K562 (cell line): Measurements from ENCODE around the gene SLC25A10. TPM values are rescaled to one million over a fixed set of nuclear protein-coding genes. Genes with fewer than 3 reads are reported as not detected.

ENCODE experiments used
- ETV5 ChIP-seq: sonication (generic); formaldehyde crosslinking; IDR thresholded peaks from 2 replicates; pipeline ENCODE4 v1.4.0; 2020; ENCODE audit warnings: low read depth, mild to moderate bottlenecking, missing genetic modification reagents
- HMGN3 ChIP-seq: IDR thresholded peaks from 2 replicates; pipeline ENCODE4 v1.6.1; 2011; ENCODE audit warnings: borderline replicate concordance, low read depth, mild to moderate bottlenecking, mixed read lengths, low read length; ENCODE audit not compliant: insufficient read length; ENCODE audit errors: extremely low read depth
- KHSRP ChIP-seq: fragments of 450-650 bp; IDR thresholded peaks from 2 replicates; pipeline ENCODE4 v1.6.1; 2017
- MCM5 ChIP-seq: fragments of 450-650 bp; IDR thresholded peaks from 2 replicates; pipeline ENCODE4 v1.6.1; 2016; ENCODE audit warnings: low read depth
- ZNF197 ChIP-seq: fragments of 200-800 bp; sonication (Bioruptor generic); IDR thresholded peaks from 2 replicates; pipeline ENCODE4 v1.6.1; 2016; ENCODE audit warnings: low read depth, missing genetic modification characterization, missing compliant biosample characterization
- ZNF253 ChIP-seq: fragments of 250-450 bp; sonication (Bioruptor Pico); conservative IDR thresholded peaks from 2 replicates; pipeline ENCODE4 v1.6.1; 2021; ENCODE audit warnings: mild to moderate bottlenecking
- ZNF384 ChIP-seq: IDR thresholded peaks from 2 replicates; pipeline ENCODE4 v1.6.1; 2012; ENCODE audit warnings: low read depth, low read length, improper control_type of control experiment
- polyA plus RNA-seq, 8 experiments: library from polyadenylated mRNA; depleted of rRNA in 4 of 8; stranded (reverse) in 5 of 8; unstranded in 3 of 8; fragments of >200 nt; fragmentation: Nextera tagmentation in 2 of 8; fragmentation: Illumina TruSeq in 1 of 8; extraction: Ambion mirVana in 2 of 8; extraction: Trizol in 1 of 8; gene quantifications; 2 replicates each; pipeline versions ENCODE4 v1.2.1 to v1.2.3, GENCODE V29; 2011 to 2014; ENCODE audit warnings: inconsistent platforms in 1 of 8, missing spikeins in 1 of 8
- total RNA-seq, 7 experiments: library from RNA; depleted of rRNA in 6 of 7; stranded (reverse); fragments of >200 nt in 6 of 7; fragmentation: Illumina TruSeq in 2 of 7; extraction: Trizol in 2 of 7; gene quantifications; 2 replicates each; pipeline versions ENCODE4 v1.2.1 to v1.2.3, GENCODE V29; 2011 to 2021; ENCODE audit warnings: low replicate concordance in 1 of 7
- TF ChIP-seq, protein P1 (sequence below): sonication (generic); formaldehyde crosslinking; IDR thresholded peaks from 2 replicates; pipeline ENCODE4 v1.8.0; 2023; ENCODE audit warnings: mild to moderate bottlenecking, missing genetic modification reagents
- TF ChIP-seq, protein P2 (sequence below): fragments of 150-350 bp; conservative IDR thresholded peaks from 2 replicates; pipeline ENCODE4 v1.6.1; 2014; ENCODE audit warnings: low read length
- TF ChIP-seq, protein P3 (sequence below): fragments of 450-650 bp; IDR thresholded peaks from 2 replicates; pipeline ENCODE4 v1.6.1; 2018; ENCODE audit not compliant: partially characterized antibody
- TF ChIP-seq, protein P4 (sequence below): sonication (generic); formaldehyde crosslinking; IDR thresholded peaks from 2 replicates; pipeline ENCODE4 v1.5.0; 2020; ENCODE audit warnings: missing genetic modification reagents
- TF ChIP-seq, protein P5 (sequence below): fragments of 250-450 bp; sonication (Bioruptor Pico); IDR thresholded peaks from 2 replicates; pipeline ENCODE4 v1.9.0; 2021; ENCODE audit warnings: mild to moderate bottlenecking

The SLC25A10 gene
- total and polyA plus RNA-seq, 9 of the 15 experiments (the other 6 are each of a cell fraction or from before 2014, with no cell fraction given) = 0.10 to 85.6 (median 34.3) TPM

DNA sequence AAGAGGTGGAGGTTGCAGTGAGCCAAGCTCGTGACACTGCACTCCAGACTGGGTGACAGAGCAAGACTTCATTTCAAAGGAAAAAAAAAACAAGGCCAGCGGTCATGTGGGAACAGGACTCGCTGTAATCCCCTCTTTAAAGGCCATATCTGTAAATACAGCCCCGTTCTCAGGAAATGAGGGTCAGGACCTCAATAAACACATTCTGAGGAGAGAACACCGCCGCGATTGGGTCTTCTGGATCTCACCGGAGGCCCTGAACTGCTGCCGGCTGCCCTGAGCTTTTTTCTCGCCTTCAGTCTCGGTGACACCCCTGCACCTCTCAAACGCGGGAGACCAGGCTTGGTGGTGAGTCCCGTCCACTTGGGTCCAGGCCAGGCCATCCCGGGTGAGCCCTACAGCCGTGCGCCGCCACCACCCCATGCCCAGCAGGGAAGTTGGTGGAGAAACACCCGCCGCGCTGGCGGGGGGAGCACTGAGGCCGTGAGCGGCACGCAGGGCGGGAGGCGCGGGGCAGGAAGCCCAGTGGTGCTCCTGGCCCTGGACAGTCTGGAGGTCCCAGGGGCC lies 28.4 kb downstream of the SLC25A10 start (continued):
- TF ChIP-seq, protein P1, sequence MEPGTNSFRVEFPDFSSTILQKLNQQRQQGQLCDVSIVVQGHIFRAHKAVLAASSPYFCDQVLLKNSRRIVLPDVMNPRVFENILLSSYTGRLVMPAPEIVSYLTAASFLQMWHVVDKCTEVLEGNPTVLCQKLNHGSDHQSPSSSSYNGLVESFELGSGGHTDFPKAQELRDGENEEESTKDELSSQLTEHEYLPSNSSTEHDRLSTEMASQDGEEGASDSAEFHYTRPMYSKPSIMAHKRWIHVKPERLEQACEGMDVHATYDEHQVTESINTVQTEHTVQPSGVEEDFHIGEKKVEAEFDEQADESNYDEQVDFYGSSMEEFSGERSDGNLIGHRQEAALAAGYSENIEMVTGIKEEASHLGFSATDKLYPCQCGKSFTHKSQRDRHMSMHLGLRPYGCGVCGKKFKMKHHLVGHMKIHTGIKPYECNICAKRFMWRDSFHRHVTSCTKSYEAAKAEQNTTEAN = no peak
- TF ChIP-seq, protein P2, sequence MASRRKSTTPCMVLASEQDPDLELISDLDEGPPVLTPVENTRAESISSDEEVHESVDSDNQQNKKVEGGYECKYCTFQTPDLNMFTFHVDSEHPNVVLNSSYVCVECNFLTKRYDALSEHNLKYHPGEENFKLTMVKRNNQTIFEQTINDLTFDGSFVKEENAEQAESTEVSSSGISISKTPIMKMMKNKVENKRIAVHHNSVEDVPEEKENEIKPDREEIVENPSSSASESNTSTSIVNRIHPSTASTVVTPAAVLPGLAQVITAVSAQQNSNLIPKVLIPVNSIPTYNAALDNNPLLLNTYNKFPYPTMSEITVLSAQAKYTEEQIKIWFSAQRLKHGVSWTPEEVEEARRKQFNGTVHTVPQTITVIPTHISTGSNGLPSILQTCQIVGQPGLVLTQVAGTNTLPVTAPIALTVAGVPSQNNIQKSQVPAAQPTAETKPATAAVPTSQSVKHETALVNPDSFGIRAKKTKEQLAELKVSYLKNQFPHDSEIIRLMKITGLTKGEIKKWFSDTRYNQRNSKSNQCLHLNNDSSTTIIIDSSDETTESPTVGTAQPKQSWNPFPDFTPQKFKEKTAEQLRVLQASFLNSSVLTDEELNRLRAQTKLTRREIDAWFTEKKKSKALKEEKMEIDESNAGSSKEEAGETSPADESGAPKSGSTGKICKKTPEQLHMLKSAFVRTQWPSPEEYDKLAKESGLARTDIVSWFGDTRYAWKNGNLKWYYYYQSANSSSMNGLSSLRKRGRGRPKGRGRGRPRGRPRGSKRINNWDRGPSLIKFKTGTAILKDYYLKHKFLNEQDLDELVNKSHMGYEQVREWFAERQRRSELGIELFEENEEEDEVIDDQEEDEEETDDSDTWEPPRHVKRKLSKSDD = no peak
- no peak for TF ChIP-seq ZNF253
- TF ChIP-seq ZNF384 = peak; percentile 85
- no peak for TF ChIP-seq ZNF197 (CRISPR knock-in tag)
- TF ChIP-seq KHSRP = no peak
- no peak for TF ChIP-seq MCM5
- TF ChIP-seq, protein P3, sequence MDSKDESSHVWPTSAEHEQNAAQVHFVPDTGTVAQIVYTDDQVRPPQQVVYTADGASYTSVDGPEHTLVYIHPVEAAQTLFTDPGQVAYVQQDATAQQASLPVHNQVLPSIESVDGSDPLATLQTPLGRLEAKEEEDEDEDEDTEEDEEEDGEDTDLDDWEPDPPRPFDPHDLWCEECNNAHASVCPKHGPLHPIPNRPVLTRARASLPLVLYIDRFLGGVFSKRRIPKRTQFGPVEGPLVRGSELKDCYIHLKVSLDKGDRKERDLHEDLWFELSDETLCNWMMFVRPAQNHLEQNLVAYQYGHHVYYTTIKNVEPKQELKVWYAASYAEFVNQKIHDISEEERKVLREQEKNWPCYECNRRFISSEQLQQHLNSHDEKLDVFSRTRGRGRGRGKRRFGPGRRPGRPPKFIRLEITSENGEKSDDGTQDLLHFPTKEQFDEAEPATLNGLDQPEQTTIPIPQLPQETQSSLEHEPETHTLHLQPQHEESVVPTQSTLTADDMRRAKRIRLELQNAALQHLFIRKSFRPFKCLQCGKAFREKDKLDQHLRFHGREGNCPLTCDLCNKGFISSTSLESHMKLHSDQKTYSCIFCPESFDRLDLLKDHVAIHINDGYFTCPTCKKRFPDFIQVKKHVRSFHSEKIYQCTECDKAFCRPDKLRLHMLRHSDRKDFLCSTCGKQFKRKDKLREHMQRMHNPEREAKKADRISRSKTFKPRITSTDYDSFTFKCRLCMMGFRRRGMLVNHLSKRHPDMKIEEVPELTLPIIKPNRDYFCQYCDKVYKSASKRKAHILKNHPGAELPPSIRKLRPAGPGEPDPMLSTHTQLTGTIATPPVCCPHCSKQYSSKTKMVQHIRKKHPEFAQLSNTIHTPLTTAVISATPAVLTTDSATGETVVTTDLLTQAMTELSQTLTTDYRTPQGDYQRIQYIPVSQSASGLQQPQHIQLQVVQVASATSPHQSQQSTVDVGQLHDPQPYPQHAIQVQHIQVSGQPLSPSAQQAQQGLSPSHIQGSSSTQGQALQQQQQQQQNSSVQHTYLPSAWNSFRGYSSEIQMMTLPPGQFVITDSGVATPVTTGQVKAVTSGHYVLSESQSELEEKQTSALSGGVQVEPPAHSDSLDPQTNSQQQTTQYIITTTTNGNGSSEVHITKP = no peak
- no peak for TF ChIP-seq HMGN3
- TF ChIP-seq, protein P4, sequence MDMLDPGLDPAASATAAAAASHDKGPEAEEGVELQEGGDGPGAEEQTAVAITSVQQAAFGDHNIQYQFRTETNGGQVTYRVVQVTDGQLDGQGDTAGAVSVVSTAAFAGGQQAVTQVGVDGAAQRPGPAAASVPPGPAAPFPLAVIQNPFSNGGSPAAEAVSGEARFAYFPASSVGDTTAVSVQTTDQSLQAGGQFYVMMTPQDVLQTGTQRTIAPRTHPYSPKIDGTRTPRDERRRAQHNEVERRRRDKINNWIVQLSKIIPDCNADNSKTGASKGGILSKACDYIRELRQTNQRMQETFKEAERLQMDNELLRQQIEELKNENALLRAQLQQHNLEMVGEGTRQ (CRISPR knock-in tag) = no peak
- TF ChIP-seq ETV5 (CRISPR knock-in tag) = peak; percentile 44; the same call in 1 of the 2 replicates
- TF ChIP-seq, protein P5, sequence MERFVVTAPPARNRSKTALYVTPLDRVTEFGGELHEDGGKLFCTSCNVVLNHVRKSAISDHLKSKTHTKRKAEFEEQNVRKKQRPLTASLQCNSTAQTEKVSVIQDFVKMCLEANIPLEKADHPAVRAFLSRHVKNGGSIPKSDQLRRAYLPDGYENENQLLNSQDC = no peak
